Liver (tissue), 9 donors: ENCODE measurements around the gene CAMSAP3. TPM values are rescaled to one million over a fixed set of nuclear protein-coding genes. Genes with fewer than 3 reads are reported as not detected.

Experiments
- DNase-seq: peaks from one replicate; pipeline ENCODE4 v3.0.0-alpha.2; 2017; ENCODE audit warnings: low spot score
- H3K27ac ChIP-seq, 2 donors: one replicate each; pipeline ENCODE4 v1.7.0; 2013; ENCODE audit warnings: inconsistent platforms in 2 of 2, low read length in 2 of 2, control low read depth in 1 of 2, low read depth in 1 of 2, mild to moderate bottlenecking in 1 of 2
- H3K27me3 ChIP-seq, 4 donors: one replicate each; pipeline versions ENCODE4 v1.6.1 to v1.7.0; 2013; ENCODE audit warnings: low read length in 3 of 4, inconsistent platforms in 1 of 4, mild to moderate bottlenecking in 1 of 4, moderate library complexity in 1 of 4; ENCODE audit not compliant: control insufficient read depth in 4 of 4, insufficient read depth in 4 of 4
- H3K36me3 ChIP-seq, 4 donors: one replicate each; pipeline versions ENCODE4 v1.6.1 to v1.7.0; 2013; ENCODE audit warnings: low read length in 3 of 4, mild to moderate bottlenecking in 3 of 4, low read depth in 1 of 4, moderate library complexity in 1 of 4; ENCODE audit not compliant: control insufficient read depth in 4 of 4, insufficient read depth in 3 of 4
- H3K4me1 ChIP-seq, 4 donors: one replicate each; pipeline versions ENCODE4 v1.6.1 to v1.7.0; 2013; ENCODE audit warnings: low read length in 3 of 4, mild to moderate bottlenecking in 3 of 4, moderate library complexity in 1 of 4; ENCODE audit not compliant: control insufficient read depth in 4 of 4, insufficient read depth in 4 of 4
- H3K4me3 ChIP-seq, 3 donors: one replicate each; pipeline versions ENCODE4 v1.6.1 to v1.7.0; 2013; ENCODE audit warnings: low read length in 3 of 3, control low read depth in 1 of 3, low read depth in 1 of 3, mild to moderate bottlenecking in 1 of 3
- H3K9ac ChIP-seq, 2 donors: one replicate each; pipeline ENCODE4 v1.7.0; 2013; ENCODE audit warnings: low read length in 2 of 2, mild to moderate bottlenecking in 2 of 2, moderate library complexity in 2 of 2, control low read depth in 1 of 2, low read depth in 1 of 2
- H3K9me3 ChIP-seq, 4 donors: one replicate each; pipeline versions ENCODE4 v1.6.1 to v1.7.0; 2013; ENCODE audit warnings: low read length in 3 of 4; ENCODE audit not compliant: control insufficient read depth in 4 of 4
- EGR1 ChIP-seq, 2 donors: IDR thresholded peaks; 2 replicates each; pipeline ENCODE4 v1.6.1; 2016 to 2018; ENCODE audit warnings: antibody characterized with exemption in 2 of 2, low read depth in 2 of 2
- FOXA1 ChIP-seq: IDR thresholded peaks from 2 replicates; pipeline ENCODE4 v1.6.1; 2016; ENCODE audit warnings: antibody characterized with exemption
- HNF4A ChIP-seq, 2 donors: conservative IDR thresholded peaks; 2 replicates each; pipeline ENCODE4 v1.6.1; 2016; ENCODE audit warnings: antibody characterized with exemption in 2 of 2, mild to moderate bottlenecking in 2 of 2
- HNF4G ChIP-seq: IDR thresholded peaks from 2 replicates; pipeline ENCODE4 v1.6.1; 2016; ENCODE audit warnings: antibody characterized with exemption
- JUND ChIP-seq, 2 donors: IDR thresholded peaks; 2 replicates each; pipeline ENCODE4 v1.6.1; 2016; ENCODE audit warnings: antibody characterized with exemption in 2 of 2
- RXRA ChIP-seq, 2 donors: IDR thresholded peaks; 2 replicates each; pipeline ENCODE4 v1.6.1; 2017 to 2018; ENCODE audit warnings: antibody characterized with exemption in 2 of 2, mild to moderate bottlenecking in 1 of 2
- TAF1 ChIP-seq: conservative IDR thresholded peaks from 2 replicates; pipeline ENCODE4 v1.6.1; 2016; ENCODE audit warnings: antibody characterized with exemption, mild to moderate bottlenecking
- WGBS: extraction: QIAGEN DNeasy Blood & Tissue Kit; methylation state at CpG from one replicate; pipeline ENCODE4 v1.1.7; 2013; 5-methylcytosine and 5-hydroxymethylcytosine counted together
- polyA plus RNA-seq, 2 donors: library from polyadenylated mRNA; stranded (reverse) in 1 of 2; unstranded in 1 of 2; fragments of 200-250 nt in 1 of 2; fragments of >200 nt in 1 of 2; fragmentation: Nextera tagmentation in 1 of 2; extraction: Ambion mirVana in 1 of 2; gene quantifications; one replicate each; pipeline versions ENCODE4 v1.2.1 to v1.2.3, GENCODE V29; 2013 to 2015
- total RNA-seq, 2 donors: library from RNA; depleted of rRNA; stranded (reverse); fragments of >200 nt; gene quantifications; one replicate each; pipeline ENCODE4 v1.2.3, GENCODE V29; 2014
- TF ChIP-seq, protein P1 (sequence below): IDR thresholded peaks from 2 replicates; pipeline ENCODE4 v1.6.1; 2016; ENCODE audit warnings: antibody characterized with exemption, mild to moderate bottlenecking
- TF ChIP-seq, protein P2 (sequence below): fragments of 150-350 bp; IDR thresholded peaks from 2 replicates; pipeline ENCODE4 v1.5.1; 2017; ENCODE audit warnings: improper control_type of control experiment, low read depth, low read length; ENCODE audit not compliant: missing input control
- TF ChIP-seq, protein P3 (sequence below): IDR thresholded peaks from 2 replicates; pipeline ENCODE4 v1.6.1; 2016; ENCODE audit warnings: antibody characterized with exemption
- TF ChIP-seq, protein P4 (sequence below): IDR thresholded peaks from 2 replicates; pipeline ENCODE4 v1.6.1; 2016; ENCODE audit warnings: antibody characterized with exemption
- donor health status: healthy.
- donor health status: healthy.
- donor health status: healthy.
- donor health status: healthy.
- donor health status: healthy.

The CAMSAP3 gene
- total and polyA plus RNA-seq, 4 donors = 4.4 to 19.1 (median 9.8) TPM

GRCh38 chr19:7606289-7606688 is 10.6 kb downstream of the CAMSAP3 start:
- peaks cover 3 to 33% (median 13%) of the 10 kb centered on the region in 4 donors for H3K36me3 ChIP-seq
- TF ChIP-seq HNF4G = no peak
- no peak for TF ChIP-seq HNF4A (conservative IDR thresholded peaks at IDR 0.05)
- TF ChIP-seq, protein P1, sequence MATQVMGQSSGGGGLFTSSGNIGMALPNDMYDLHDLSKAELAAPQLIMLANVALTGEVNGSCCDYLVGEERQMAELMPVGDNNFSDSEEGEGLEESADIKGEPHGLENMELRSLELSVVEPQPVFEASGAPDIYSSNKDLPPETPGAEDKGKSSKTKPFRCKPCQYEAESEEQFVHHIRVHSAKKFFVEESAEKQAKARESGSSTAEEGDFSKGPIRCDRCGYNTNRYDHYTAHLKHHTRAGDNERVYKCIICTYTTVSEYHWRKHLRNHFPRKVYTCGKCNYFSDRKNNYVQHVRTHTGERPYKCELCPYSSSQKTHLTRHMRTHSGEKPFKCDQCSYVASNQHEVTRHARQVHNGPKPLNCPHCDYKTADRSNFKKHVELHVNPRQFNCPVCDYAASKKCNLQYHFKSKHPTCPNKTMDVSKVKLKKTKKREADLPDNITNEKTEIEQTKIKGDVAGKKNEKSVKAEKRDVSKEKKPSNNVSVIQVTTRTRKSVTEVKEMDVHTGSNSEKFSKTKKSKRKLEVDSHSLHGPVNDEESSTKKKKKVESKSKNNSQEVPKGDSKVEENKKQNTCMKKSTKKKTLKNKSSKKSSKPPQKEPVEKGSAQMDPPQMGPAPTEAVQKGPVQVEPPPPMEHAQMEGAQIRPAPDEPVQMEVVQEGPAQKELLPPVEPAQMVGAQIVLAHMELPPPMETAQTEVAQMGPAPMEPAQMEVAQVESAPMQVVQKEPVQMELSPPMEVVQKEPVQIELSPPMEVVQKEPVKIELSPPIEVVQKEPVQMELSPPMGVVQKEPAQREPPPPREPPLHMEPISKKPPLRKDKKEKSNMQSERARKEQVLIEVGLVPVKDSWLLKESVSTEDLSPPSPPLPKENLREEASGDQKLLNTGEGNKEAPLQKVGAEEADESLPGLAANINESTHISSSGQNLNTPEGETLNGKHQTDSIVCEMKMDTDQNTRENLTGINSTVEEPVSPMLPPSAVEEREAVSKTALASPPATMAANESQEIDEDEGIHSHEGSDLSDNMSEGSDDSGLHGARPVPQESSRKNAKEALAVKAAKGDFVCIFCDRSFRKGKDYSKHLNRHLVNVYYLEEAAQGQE = no peak
- TF ChIP-seq, protein P2, sequence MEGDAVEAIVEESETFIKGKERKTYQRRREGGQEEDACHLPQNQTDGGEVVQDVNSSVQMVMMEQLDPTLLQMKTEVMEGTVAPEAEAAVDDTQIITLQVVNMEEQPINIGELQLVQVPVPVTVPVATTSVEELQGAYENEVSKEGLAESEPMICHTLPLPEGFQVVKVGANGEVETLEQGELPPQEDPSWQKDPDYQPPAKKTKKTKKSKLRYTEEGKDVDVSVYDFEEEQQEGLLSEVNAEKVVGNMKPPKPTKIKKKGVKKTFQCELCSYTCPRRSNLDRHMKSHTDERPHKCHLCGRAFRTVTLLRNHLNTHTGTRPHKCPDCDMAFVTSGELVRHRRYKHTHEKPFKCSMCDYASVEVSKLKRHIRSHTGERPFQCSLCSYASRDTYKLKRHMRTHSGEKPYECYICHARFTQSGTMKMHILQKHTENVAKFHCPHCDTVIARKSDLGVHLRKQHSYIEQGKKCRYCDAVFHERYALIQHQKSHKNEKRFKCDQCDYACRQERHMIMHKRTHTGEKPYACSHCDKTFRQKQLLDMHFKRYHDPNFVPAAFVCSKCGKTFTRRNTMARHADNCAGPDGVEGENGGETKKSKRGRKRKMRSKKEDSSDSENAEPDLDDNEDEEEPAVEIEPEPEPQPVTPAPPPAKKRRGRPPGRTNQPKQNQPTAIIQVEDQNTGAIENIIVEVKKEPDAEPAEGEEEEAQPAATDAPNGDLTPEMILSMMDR = no peak
- TF ChIP-seq, protein P3, sequence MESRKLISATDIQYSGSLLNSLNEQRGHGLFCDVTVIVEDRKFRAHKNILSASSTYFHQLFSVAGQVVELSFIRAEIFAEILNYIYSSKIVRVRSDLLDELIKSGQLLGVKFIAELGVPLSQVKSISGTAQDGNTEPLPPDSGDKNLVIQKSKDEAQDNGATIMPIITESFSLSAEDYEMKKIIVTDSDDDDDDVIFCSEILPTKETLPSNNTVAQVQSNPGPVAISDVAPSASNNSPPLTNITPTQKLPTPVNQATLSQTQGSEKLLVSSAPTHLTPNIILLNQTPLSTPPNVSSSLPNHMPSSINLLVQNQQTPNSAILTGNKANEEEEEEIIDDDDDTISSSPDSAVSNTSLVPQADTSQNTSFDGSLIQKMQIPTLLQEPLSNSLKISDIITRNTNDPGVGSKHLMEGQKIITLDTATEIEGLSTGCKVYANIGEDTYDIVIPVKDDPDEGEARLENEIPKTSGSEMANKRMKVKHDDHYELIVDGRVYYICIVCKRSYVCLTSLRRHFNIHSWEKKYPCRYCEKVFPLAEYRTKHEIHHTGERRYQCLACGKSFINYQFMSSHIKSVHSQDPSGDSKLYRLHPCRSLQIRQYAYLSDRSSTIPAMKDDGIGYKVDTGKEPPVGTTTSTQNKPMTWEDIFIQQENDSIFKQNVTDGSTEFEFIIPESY = no peak
- TF ChIP-seq TAF1 = no peak
- no peak for TF ChIP-seq EGR1 (IDR thresholded peaks at IDR 0.05; ENCODE audit: low read depth in 2 of 2)
- no peak overlapping the region for H3K27ac ChIP-seq
- no peak overlapping the region for H3K4me3 ChIP-seq
- H3K27me3 ChIP-seq = no peaks in the 10 kb centered on the region
- no peak for DNase-seq
- 89% methylated on average over 17 of the region's 17 CpGs for WGBS
- H3K4me1 ChIP-seq = peaks cover 0 to 8% (median 3%) of the 10 kb centered on the region in 4 donors
- no peak overlapping the region for H3K9ac ChIP-seq
- H3K9me3 ChIP-seq = no peaks in the 10 kb centered on the region

DNA sequence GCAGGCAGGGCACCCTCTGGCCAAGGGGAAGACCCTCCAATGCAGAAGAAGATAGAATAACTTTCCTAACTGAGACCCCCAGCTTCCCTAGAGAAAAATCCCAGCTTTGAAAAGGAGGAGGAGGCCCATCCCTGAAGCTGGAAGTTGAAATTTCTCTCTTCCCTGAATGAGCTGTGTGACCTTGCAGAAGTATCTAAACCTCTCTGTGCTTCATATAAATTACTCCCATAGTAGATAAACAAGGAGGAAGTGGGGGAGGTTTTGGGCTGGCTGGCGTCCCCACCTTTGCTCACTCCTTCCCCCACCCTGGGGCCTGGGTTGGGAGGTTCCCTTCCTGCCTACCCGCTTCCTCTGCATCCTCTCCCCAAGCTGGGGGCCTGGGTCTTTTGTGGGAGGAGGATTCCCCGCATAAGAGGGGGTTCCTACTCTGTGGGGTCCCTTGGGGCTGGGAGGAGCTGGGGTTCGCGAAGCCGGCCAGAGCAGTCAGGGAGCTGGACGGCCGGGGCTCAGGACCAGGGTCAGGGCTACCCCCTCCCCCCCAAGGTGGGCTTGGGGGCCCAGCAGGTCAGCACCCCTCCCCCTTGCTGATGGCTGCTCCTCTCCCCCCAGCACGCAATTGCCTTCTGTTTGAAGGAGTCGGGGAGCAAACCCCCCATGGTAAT is 11.7 kb downstream of the CAMSAP3 start:
- Histone ChIP-seq H3K36me3 (peaks cover 8 to 43% (median 16%) of the 10 kb centered on the region in 4 donors), H3K27ac (no peak overlapping the region), H3K9ac (no peak overlapping the region), H3K27me3 (no peaks in the 10 kb centered on the region), H3K4me1 (peaks cover 0 to 3% (median under 1%) of the 10 kb centered on the region in 4 donors), H3K9me3 (no peaks in the 10 kb centered on the region), H3K4me3 (no peak overlapping the region)
- no peak for TF ChIP-seq FOXA1
- TF ChIP-seq HNF4G = no peak
- TF ChIP-seq JUND (IDR thresholded peaks at IDR 0.05) = no peak
- TF ChIP-seq, protein P3 = no peak
- TF ChIP-seq, protein P2 = no peak
- TF ChIP-seq RXRA (IDR thresholded peaks at IDR 0.05) = no peak
- TF ChIP-seq, protein P4, sequence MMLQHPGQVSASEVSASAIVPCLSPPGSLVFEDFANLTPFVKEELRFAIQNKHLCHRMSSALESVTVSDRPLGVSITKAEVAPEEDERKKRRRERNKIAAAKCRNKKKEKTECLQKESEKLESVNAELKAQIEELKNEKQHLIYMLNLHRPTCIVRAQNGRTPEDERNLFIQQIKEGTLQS = no peak
- WGBS = 90% methylated on average over 10 of the region's 10 CpGs
- no peak for DNase-seq
